NOMO-1 treated with dmso at 0.1 percent for 144 hours (cell line): ENCODE results near the gene REELD1.

Source experiments
- DNase-seq: peaks from one replicate; lab custom pipeline; 2025; ENCODE audit not compliant: unreplicated experiment; lab: John Stamatoyannopoulos, UW

The REELD1 gene

GRCh38 chr4:146224326-146224966 is 10.1 kb downstream of the REELD1 start:
- DNase-seq, result no peak

GRCh38 chr4:146229406-146229805 is 15.1 kb downstream of the REELD1 start:
- DNase-seq, result no peak

- DNase-seq, result peak; percentile 15
These were observed 17.9 kb downstream of the REELD1 start for GRCh38 chr4:146232131-146232722.

- DNase-seq, result peak; percentile 5
These were observed 21.4 kb downstream of the REELD1 start for GRCh38 chr4:146235654-146236177.

- DNase-seq, result no peak
These were observed 21.9 kb downstream of the REELD1 start for GRCh38 chr4:146236216-146236615.

- no peak for DNase-seq
These were observed 22.8 kb downstream of the REELD1 start for GRCh38 chr4:146237092-146237491.

GRCh38 chr4:146238107-146238506 is 23.8 kb downstream of the REELD1 start:
- no peak for DNase-seq

- peak; percentile 24 for DNase-seq
These were observed 29.0 kb downstream of the REELD1 start for GRCh38 chr4:146243141-146243882.

GRCh38 chr4:146243883-146244277 is 29.5 kb downstream of the REELD1 start:
- no peak for DNase-seq

GRCh38 chr4:146244496-146244895 is 30.2 kb downstream of the REELD1 start:
- DNase-seq, result no peak

GRCh38 chr4:146245246-146245645 is 30.9 kb downstream of the REELD1 start:
- no peak for DNase-seq

- DNase-seq, result no peak
These were observed 31.5 kb downstream of the REELD1 start for GRCh38 chr4:146245850-146246249.

GRCh38 chr4:146246381-146246780 is 32.0 kb downstream of the REELD1 start:
- no peak for DNase-seq

- DNase-seq, result no peak
These were observed 33.0 kb downstream of the REELD1 start for GRCh38 chr4:146247356-146247755.

- no peak for DNase-seq
These were observed 38.8 kb downstream of the REELD1 start for GRCh38 chr4:146252969-146253611.

GRCh38 chr4:146255463-146255862 is 41.1 kb downstream of the REELD1 start:
- DNase-seq, result no peak

GRCh38 chr4:146255874-146256273 is 41.5 kb downstream of the REELD1 start:
- no peak for DNase-seq

- DNase-seq, result no peak
These were observed 42.0 kb downstream of the REELD1 start for GRCh38 chr4:146256328-146256727.

- no peak for DNase-seq
These were observed 43.2 kb downstream of the REELD1 start for GRCh38 chr4:146257511-146257910.

GRCh38 chr4:146260521-146260920 is 46.2 kb downstream of the REELD1 start:
- DNase-seq, result no peak

GRCh38 chr4:146261041-146261440 is 46.7 kb downstream of the REELD1 start:
- DNase-seq, result no peak

- DNase-seq, result no peak
These were observed 49.5 kb downstream of the REELD1 start for GRCh38 chr4:146263793-146264192.
